B cell (primary cell): ENCODE results near the gene COL5A1. TPM values are rescaled to one million over a fixed set of nuclear protein-coding genes. Genes with fewer than 3 reads are reported as not detected.

Experiments
- ATAC-seq: fragments of 200-7000 bp; cut with Tn5 transposase; one replicate; pipeline ENCODE4 v1.10.0; 2021; ENCODE audit warnings: low read depth, mild to moderate bottlenecking, moderate number of reproducible peaks, moderate library complexity
- CTCF ChIA-PET: fragments of 350-600 bp; sonication (Branson Sonifier 250); formaldehyde crosslinking; loops from one replicate; lab custom pipeline; 2021; ENCODE audit warnings: antibody characterized with exemption, inconsistent platforms; lab: Charles Lee
- POLR2A ChIA-PET: fragments of 350-600 bp; sonication (Branson Sonifier 250); formaldehyde crosslinking; loops from one replicate; lab custom pipeline; 2021; ENCODE audit warnings: antibody characterized with exemption; lab: Charles Lee
- DNase-seq: peaks from one replicate; pipeline ENCODE4 v3.0.0; 2013
- H2AFZ ChIP-seq: 2 replicates; pipeline ENCODE4 v1.6.1; 2012; ENCODE audit warnings: mild to moderate bottlenecking, low read depth, low read length; ENCODE audit not compliant: insufficient read depth, poor library complexity, severe bottlenecking
- H3K27ac ChIP-seq, 2 donors: 1 replicate in 1 of 2; 2 replicates in 1 of 2; pipeline ENCODE4 v1.5.1; 2012 to 2013; ENCODE audit warnings: low read length in 2 of 2, mild to moderate bottlenecking in 2 of 2, moderate library complexity in 1 of 2
- H3K27me3 ChIP-seq, 4 experiments: fragments of 200-600 bp in 1 of 4; sonication (generic) in 1 of 4; replicated peaks in 1 of 4; 1 replicate in 2 of 4; 2 replicates in 2 of 4; pipeline versions ENCODE4 v1.6.1 to v1.7.0; 2013 to 2016; ENCODE audit warnings: low read length in 3 of 4, mild to moderate bottlenecking in 2 of 4, mixed read lengths in 1 of 4, moderate library complexity in 1 of 4; ENCODE audit not compliant: insufficient read depth in 4 of 4, control insufficient read depth in 3 of 4; ENCODE audit errors: control extremely low read depth in 1 of 4
- H3K36me3 ChIP-seq, 2 experiments: replicated peaks in 1 of 2; 1 replicate in 1 of 2; 2 replicates in 1 of 2; pipeline versions ENCODE4 v1.6.1 to v1.7.1; 2013; ENCODE audit warnings: low read length in 1 of 2; ENCODE audit not compliant: insufficient read depth in 2 of 2, control insufficient read depth in 1 of 2; ENCODE audit errors: control extremely low read depth in 1 of 2, extremely low read depth in 1 of 2
- H3K4me1 ChIP-seq, 2 donors: fragments of 200-600 bp in 1 of 2; sonication (generic) in 1 of 2; 1 replicate in 1 of 2; 2 replicates in 1 of 2; pipeline versions ENCODE4 v1.5.1 to v1.6.1; 2013 to 2017; ENCODE audit warnings: low read length in 2 of 2; ENCODE audit not compliant: control insufficient read depth in 2 of 2, insufficient read depth in 2 of 2
- H3K4me2 ChIP-seq: replicated peaks from 2 replicates; pipeline ENCODE3; 2012; ENCODE audit warnings: mild to moderate bottlenecking, low read depth, low read length; ENCODE audit not compliant: poor library complexity, severe bottlenecking
- H3K4me3 ChIP-seq, 5 experiments: fragments of 200-600 bp in 1 of 5; sonication (generic) in 1 of 5; 1 replicate in 3 of 5; 2 replicates in 2 of 5; pipeline versions ENCODE4 v1.5.1 to v1.7.0; 2011 to 2016; ENCODE audit warnings: low read length in 4 of 5, mild to moderate bottlenecking in 4 of 5, low read depth in 2 of 5, control low read depth in 1 of 5, moderate library complexity in 1 of 5; ENCODE audit not compliant: insufficient read depth in 1 of 5; ENCODE audit errors: control extremely low read depth in 1 of 5, extremely low read depth in 1 of 5
- H3K79me2 ChIP-seq: fragments of 200-600 bp; sonication (generic); one replicate; pipeline ENCODE4 v1.6.0; 2016; ENCODE audit warnings: low read length; ENCODE audit not compliant: control insufficient read depth, insufficient read depth
- H3K9ac ChIP-seq: fragments of 200-600 bp; sonication (generic); 2 replicates; pipeline ENCODE4 v1.6.1; 2017; ENCODE audit warnings: mild to moderate bottlenecking, low read length, moderate library complexity
- H3K9me3 ChIP-seq, 3 donors: one replicate each; pipeline versions ENCODE4 v1.6.1 to v1.7.1; 2013; ENCODE audit warnings: low read length in 2 of 3; ENCODE audit not compliant: control insufficient read depth in 2 of 3, insufficient read depth in 1 of 3; ENCODE audit errors: control extremely low read depth in 1 of 3
- H4K20me1 ChIP-seq: 2 replicates; pipeline ENCODE4 v1.6.0; 2012; ENCODE audit warnings: mild to moderate bottlenecking, low read length; ENCODE audit not compliant: insufficient read depth, control insufficient read depth, poor library complexity, severe bottlenecking
- H3K27ac Mint-ChIP-seq: one replicate; pipeline ENCODE4 v1.8.0; 2021; ENCODE audit warnings: mixed read lengths
- H3K27me3 Mint-ChIP-seq: one replicate; pipeline ENCODE4 v1.8.0; 2021; ENCODE audit warnings: mixed read lengths
- H3K4me1 Mint-ChIP-seq: one replicate; pipeline ENCODE4 v1.8.0; 2021; ENCODE audit warnings: mixed read lengths
- H3K4me3 Mint-ChIP-seq: one replicate; pipeline ENCODE4 v1.8.0; 2021; ENCODE audit warnings: mixed read lengths
- H3K9me3 Mint-ChIP-seq: one replicate; pipeline ENCODE4 v1.8.0; 2022; ENCODE audit warnings: mixed read lengths; ENCODE audit not compliant: insufficient read depth
- CTCF ChIP-seq: fragments of 200-600 bp; IDR thresholded peaks from one replicate; pipeline ENCODE4 v1.8.0; 2022; ENCODE audit warnings: antibody characterized with exemption, mild to moderate bottlenecking
- EZH2 ChIP-seq: IDR thresholded peaks from 2 replicates; pipeline ENCODE4 v1.6.1; 2012; ENCODE audit warnings: borderline replicate concordance, low read depth, mild to moderate bottlenecking, moderate library complexity, low read length; ENCODE audit not compliant: insufficient read depth, poor library complexity, severe bottlenecking
- WGBS: methylation state at CpG from one replicate; pipeline ENCODE4 v1.1.5; 2013; ENCODE audit warnings: missing lambda C conversion rate; ENCODE audit not compliant: insufficient coverage; 5-methylcytosine and 5-hydroxymethylcytosine counted together
- intact Hi-C: fragments of 100-400 bp; cut with micrococcal nuclease; formaldehyde crosslinking; loops from one replicate; pipeline ENCODE4 v1.10.0; 2022
- polyA plus RNA-seq: library from polyadenylated mRNA; depleted of rRNA; stranded (reverse); fragments of >200 nt; gene quantifications from 2 replicates; pipeline ENCODE4 v1.2.3, GENCODE V29; 2012
- total RNA-seq, 2 donors: library from RNA; stranded (reverse); fragments of 120-200 nt in 1 of 2; gene quantifications; 1 replicate in 1 of 2; 2 replicates in 1 of 2; pipeline versions ENCODE4 v1.2.3 to v1.2.4, GENCODE V29; 2013 to 2022

Gene COL5A1
- total and polyA plus RNA-seq, 2 donors (not counting 1 experiment from before 2014, with no cell fraction given): 0.06 TPM; not detected in 1

- Histone ChIP-seq H3K4me2 (no peak overlapping the region), H3K4me1 (peaks cover 5 to 6% of the 10 kb centered on the region in 2 donors), H3K36me3 (no peaks in the 10 kb centered on the region), H3K79me2 (no peaks in the 10 kb centered on the region), H3K27me3 (peaks cover 0 to 3% (median 0%) of the 10 kb centered on the region in 4 experiments), H3K9me3 (no peaks in the 10 kb centered on the region), H3K4me3 (no peak overlapping the region), H2AFZ (no peak overlapping the region), H3K27ac (no peak overlapping the region), H3K9ac (no peak overlapping the region), H4K20me1 (no peaks in the 10 kb centered on the region)
- ChIA-PET POLR2A (no interaction called here), CTCF (no interaction called here)
- DNase-seq: no peak
- Mint-ChIP-seq H3K4me3 (no peak overlapping the region), H3K9me3 (no peaks in the 10 kb centered on the region), H3K4me1 (peaks cover 1% of the 10 kb centered on the region), H3K27ac (no peak overlapping the region), H3K27me3 (no peaks in the 10 kb centered on the region)
- intact Hi-C loops: no loop called here
- no peak for ATAC-seq
- no peak for TF ChIP-seq CTCF
- no peak for TF ChIP-seq EZH2
- WGBS: 95% methylated on average over 10 of the region's 10 CpGs
These were observed 46.0 kb downstream of the COL5A1 start for GRCh38 chr9:134687556-134687955.

- Histone ChIP-seq H3K4me3 (no peak overlapping the region), H3K4me1 (peaks cover 5 to 6% of the 10 kb centered on the region in 2 donors), H3K79me2 (no peaks in the 10 kb centered on the region), H3K4me2 (no peak overlapping the region), H3K27me3 (peaks cover 0 to 3% (median 0%) of the 10 kb centered on the region in 4 experiments), H3K9ac (no peak overlapping the region), H3K36me3 (no peaks in the 10 kb centered on the region), H3K27ac (no peak overlapping the region), H2AFZ (no peak overlapping the region), H3K9me3 (no peaks in the 10 kb centered on the region), H4K20me1 (no peaks in the 10 kb centered on the region)
- CTCF ChIA-PET: no interaction called here
- DNase-seq: no peak
- TF ChIP-seq EZH2 (no peak), CTCF (no peak)
- 88% methylated on average over 13 of the region's 15 CpGs for WGBS
- Mint-ChIP-seq H3K27ac (no peak overlapping the region), H3K4me3 (no peak overlapping the region), H3K4me1 (peaks cover 1% of the 10 kb centered on the region), H3K27me3 (no peaks in the 10 kb centered on the region), H3K9me3 (no peaks in the 10 kb centered on the region)
- ATAC-seq: no peak
- POLR2A ChIA-PET: no interaction called here
- intact Hi-C loops: no loop called here
These were observed 46.6 kb downstream of the COL5A1 start for GRCh38 chr9:134688231-134688630.
